ENCODE data around the gene ZNF83.

The ZNF83 gene

GRCh38 chr19:52567921-52568320, 70.2 kb downstream of the ZNF83 start:
- DNase-seq (ENCODE audit: low spot score) = no peak

DNA sequence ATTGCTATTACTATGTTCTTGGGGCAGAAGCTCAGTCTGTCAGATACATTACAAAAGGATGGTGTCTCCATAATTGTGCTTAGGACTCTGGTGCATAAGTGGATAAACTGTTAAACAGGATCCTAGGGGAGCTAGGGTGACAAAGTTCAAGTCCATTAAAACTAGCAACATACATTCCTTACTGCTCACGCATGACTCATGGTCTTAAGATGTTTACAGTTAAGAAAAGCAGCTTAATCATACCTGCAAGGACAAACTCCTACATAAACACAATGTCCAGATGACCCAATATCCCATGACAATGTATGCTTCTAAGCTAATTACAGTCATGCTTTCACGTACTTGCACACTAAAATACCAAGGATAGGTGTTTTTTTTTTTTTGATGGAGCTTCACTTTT, 71.6 kb downstream of the ZNF83 start:
- DNase-seq (ENCODE audit: low spot score) = no peak

GRCh38 chr19:52566121-52566520, 72.0 kb downstream of the ZNF83 start:
- DNase-seq (ENCODE audit: low spot score) = no peak
